Umbilical cord (tissue), 2 donors: ENCODE measurements around the gene PBX4. TPM values are rescaled to one million over a fixed set of nuclear protein-coding genes. Genes with fewer than 3 reads are reported as not detected.
A peak's percentile ranks its signal among the peaks of the same experiment; 100 is the strongest.

Experiments
- DNase-seq: peaks from one replicate; pipeline ENCODE4 v3.0.0-alpha.2; 2015; ENCODE audit warnings: low spot score
- total RNA-seq: library from RNA; depleted of rRNA; stranded (reverse); fragments of >200 nt; gene quantifications from one replicate; pipeline ENCODE4 v1.2.3, GENCODE V29; 2014; ENCODE audit warnings: low replicate concordance; ENCODE audit not compliant: insufficient read depth

PBX4 gene
- total RNA-seq, 1 donor from 2014 or later, result 10.8 TPM

- peak; percentile 54 for DNase-seq
Observed at GRCh38 chr19:19540064-19540714, 78.3 kb downstream of the PBX4 start.

GRCh38 chr19:19539698-19540063, 78.8 kb downstream of the PBX4 start:
- no peak for DNase-seq

- DNase-seq, result no peak
Observed at GRCh38 chr19:19538785-19539166, 79.7 kb downstream of the PBX4 start.

- no peak for DNase-seq
Observed at GRCh38 chr19:19538061-19538784, 80.3 kb downstream of the PBX4 start, which contains the start of gene CILP2. Gene CILP2, plus strand, starts transcription at chr19:19538265. Its CDS starts 85 bp downstream, at chr19:19538350.

- no peak for DNase-seq
Observed at GRCh38 chr19:19537075-19538048, 81.1 kb downstream of the PBX4 start.

- DNase-seq, result no peak
Observed at GRCh38 chr19:19535311-19536191, 82.9 kb downstream of the PBX4 start.

- no peak for DNase-seq
Observed at GRCh38 chr19:19534556-19535265, 83.8 kb downstream of the PBX4 start.

- no peak for DNase-seq
Observed at GRCh38 chr19:19533841-19534240, 84.6 kb downstream of the PBX4 start.

GRCh38 chr19:19532806-19533701, 85.4 kb downstream of the PBX4 start:
- no peak for DNase-seq

- DNase-seq, result peak; percentile 66
Observed at GRCh38 chr19:19531951-19532805, 86.3 kb downstream of the PBX4 start.

GRCh38 chr19:19530889-19531288, 87.6 kb downstream of the PBX4 start:
- DNase-seq, result no peak

GRCh38 chr19:19530423-19530804, 88.1 kb downstream of the PBX4 start:
- DNase-seq, result no peak

- no peak for DNase-seq
Observed at GRCh38 chr19:19529783-19530422, 88.6 kb downstream of the PBX4 start.

GRCh38 chr19:19528721-19529490, 89.6 kb downstream of the PBX4 start, which contains the start of gene YJEFN3:
Gene YJEFN3, plus strand, starts transcription at chr19:19528911. Its CDS starts 22 bp downstream, at chr19:19528933.
- peak; percentile 46 for DNase-seq

- DNase-seq, result no peak
Observed at GRCh38 chr19:19527674-19528625, 90.5 kb downstream of the PBX4 start.

GRCh38 chr19:19527371-19527656, 91.2 kb downstream of the PBX4 start:
- DNase-seq, result no peak
